GM04504 (cell line): Measurements from ENCODE around the gene GPAM.
"Not testable (repeated sequence)": the region's sequence is repeated elsewhere in the genome, so short reads cannot be mapped to it uniquely, and the experiment has no call there.

Experiments
- DNase-seq: peaks from one replicate; pipeline ENCODE4 v3.0.0-alpha.2; 2012; ENCODE audit warnings: low read depth

The GPAM gene

DNA sequence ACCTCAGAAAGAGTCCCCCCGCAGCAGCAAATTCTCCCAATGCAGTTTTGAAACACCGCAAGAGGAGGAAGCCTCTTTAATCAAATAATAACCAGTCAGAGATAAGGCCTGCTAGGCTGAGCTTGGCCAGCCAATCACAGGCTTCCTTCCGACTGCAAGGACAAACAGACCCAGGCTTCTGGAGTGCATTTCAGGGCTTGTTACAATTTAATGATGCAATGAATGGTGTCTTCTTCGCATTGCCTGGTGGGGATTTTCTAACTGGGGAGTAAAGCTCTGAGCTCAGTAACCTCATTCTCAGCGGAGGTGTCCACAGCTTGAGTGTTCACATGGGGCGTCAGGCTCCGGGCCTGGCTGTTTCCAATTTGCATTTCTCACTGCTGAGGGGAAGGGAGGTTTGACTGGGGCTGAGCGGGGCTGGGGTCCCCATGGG, 31.8 kb upstream of the GPAM start:
- DNase-seq, result no peak

DNA sequence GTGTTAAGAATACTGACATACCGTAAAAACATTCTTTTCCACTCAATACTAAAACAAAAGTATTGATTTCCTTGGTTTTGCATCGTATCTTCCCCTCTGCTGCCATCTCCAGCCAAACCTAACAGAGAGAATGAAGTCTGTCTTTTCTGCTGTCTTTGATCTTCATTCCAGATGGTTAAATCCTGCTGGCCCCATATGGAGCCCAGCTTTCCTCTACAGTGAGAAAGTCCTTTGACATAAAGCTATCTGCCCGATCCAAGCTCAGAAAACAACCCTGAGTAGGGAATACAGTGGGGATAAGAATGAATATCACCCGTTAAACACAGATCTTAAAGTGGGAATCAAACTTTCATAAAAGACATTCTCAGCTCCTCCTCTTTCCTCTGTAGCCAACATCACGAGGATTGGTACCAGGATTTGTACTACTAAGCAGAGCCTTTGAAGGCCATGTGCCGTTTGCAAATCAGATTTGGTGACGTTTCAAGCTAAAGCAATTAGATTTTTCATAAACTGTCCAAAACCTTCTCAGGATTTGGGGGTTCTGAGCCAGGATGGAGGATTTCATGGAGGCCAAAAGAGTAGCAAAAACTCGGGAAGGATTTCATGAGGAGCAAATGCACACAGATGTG, 30.8 kb upstream of the GPAM start:
- DNase-seq, result no peak

DNA sequence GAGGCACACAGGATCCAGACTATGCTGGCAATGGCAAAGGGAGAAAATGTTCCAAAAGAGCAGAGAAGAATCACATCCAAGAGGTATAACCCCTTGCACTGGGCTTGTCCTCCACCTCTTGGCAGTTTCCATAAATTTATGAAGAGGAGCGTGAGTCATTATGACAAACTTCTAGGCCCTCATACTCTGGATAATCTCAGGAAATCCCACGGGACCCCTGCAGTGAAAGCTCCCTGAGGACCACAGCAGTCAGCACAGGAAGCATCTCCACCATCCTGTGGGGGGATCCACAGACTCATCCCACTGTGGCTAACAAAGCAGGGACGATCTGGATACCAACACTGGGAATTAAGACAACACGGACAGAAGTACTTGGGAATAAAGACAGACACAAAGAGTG, 30.3 kb upstream of the GPAM start:
- no peak for DNase-seq

DNA sequence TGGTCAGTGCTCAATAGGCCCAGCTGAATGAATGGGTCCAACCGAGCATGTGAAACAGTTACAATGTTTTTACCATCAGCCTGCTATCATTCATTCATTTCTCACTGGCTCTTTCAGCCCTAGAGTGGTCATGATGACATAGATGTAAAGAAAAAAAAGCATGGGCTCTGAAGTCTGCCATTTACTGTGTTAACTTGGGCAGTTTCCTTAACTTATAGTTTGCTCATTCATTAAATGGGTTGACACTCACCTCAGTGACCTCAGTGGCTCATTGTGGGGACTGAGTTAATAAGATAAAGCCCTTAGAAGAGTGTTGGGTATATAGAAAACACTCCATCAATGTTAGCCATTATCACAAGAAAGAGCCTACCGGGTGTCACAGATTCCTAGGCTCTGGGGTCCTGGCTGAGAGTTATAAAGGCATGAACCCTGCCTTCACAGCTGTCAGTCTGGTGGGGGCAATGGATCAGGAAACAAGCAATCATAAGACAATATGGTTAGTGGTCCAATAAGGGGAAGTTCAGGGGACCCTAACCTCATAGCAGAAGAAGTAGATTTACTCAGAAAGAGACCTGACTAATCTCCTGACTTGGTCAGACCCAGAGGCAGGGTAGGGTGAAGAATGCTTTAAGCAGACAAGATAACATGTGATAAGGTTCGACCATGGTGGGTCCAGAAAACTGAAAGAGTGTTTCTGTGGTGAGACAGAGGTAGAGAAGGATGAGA, 29.7 kb upstream of the GPAM start:
- no peak for DNase-seq

DNA sequence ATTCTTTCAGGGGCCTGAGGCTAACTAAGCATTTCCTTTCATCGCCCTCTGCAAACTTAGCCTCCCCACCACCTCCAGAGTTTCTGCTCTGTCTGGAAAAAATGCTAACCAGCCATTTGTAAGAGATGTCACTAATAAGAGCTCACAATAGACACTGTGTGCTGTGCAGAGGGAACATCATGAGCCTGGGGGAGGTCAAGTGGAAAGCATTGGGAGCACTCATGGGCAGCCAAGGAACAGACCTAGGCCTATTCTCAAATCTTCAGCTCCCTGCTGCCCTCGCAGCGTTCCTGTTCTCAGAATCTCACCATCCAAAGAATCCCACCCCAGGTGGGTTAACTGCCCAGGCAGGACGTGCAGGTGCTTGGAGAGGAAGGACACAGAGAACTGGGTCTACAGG, 27.1 kb upstream of the GPAM start:
- DNase-seq, result no peak

DNA sequence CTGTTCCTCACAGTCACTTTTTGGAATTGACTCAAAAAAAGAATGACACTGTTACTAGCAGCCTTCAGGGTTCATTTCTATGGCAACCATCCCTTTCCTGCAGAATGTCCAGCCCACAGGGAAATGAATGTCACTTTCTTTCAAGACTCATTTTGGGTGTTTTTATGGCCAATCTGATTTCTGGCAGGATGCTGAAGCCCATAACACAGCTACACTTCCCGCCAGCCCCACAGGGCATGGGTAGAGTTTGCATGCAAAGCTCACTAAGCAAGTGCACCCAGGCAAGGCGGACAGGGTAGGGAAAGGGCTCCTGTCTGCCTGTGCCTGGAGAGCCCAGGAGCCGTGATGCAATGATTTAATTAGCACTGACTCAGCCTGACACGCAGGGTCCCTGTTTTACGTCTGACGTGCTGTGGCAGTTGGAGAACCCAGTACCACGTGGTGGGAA, 26.1 kb upstream of the GPAM start:
- DNase-seq, result peak; percentile 68

- peak; percentile 58 for DNase-seq
Measured at GRCh38 chr10:112208997-112209396, 25.4 kb upstream of the GPAM start.

- no peak for DNase-seq
Measured at GRCh38 chr10:112208292-112208691, 24.7 kb upstream of the GPAM start.

GRCh38 chr10:112203328-112204076, 19.9 kb upstream of the GPAM start:
- no peak for DNase-seq

DNA sequence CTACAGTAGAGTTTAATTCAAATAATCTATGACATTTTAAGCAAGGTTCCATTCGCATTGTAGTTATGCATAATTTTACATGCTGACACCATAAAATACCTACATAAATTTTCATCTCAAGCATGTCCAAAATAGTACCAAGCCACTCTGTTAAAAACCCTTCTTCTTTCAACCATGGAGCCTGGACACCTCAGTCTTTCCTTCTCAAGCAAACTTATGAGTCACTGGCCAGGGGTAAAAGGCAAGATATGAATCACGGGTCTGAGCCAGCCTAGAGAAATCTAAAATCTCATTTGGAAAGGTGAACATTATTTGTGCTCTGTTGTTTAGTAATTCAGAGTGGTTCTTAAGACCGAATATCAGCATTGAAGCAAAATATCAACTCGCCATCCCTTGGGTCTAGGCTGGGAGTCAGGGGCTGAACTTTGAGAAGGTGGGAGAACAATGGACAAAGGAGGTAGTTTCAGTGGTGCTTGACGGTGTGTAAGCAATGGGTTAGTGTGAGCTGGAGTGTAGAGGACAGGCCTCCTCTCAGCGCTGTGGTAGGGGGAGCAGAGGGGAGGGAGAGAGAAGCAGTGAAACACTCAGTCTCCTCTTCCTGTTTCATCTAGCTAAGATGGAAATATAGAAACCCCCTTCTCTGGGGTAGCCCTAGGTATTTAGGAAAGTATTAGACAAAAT, 19.1 kb upstream of the GPAM start:
- DNase-seq, result no peak

- DNase-seq, result no peak
Measured at GRCh38 chr10:112202076-112202475, 18.5 kb upstream of the GPAM start.

DNA sequence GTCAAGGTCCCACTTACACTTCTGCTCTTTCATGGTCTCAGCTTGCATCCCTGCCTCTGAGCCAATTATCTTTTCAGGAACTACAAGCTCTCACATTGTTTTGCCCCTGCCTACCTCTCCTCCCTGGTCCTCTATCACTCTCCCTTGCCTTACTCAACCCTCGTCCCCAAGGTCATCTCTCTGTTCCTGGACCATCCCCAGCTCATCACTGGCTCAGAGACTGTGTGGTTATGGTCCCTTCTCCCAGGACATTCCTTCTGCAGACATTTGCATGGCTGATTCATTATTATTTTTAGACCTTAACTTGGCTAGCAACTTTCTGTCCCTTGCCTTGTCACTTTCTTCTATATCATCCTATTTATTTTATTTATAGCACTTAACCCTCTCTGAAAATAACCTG, 17.8 kb upstream of the GPAM start:
- DNase-seq, result no peak

- not testable (repeated sequence) for DNase-seq
Measured at GRCh38 chr10:112200259-112200658, 16.7 kb upstream of the GPAM start.

DNA sequence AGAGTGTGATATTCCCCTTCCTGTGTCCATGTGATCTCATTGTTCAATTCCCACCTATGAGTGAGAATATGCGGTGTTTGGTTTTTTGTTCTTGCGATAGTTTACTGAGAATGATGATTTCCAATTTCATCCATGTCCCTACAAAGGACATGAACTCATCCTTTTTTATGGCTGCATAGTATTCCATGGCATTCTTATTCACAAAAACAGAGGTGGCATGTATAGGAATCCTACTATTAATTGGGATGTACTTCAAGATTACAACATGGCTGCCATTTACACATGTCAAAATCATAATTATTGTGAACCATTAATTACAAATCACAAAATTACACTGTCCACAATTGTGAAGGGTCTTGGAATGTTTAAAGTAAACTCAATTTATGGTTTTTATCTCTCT, 14.1 kb upstream of the GPAM start:
- DNase-seq, result not testable (repeated sequence)

- DNase-seq, result no peak
Measured at GRCh38 chr10:112195224-112195623, 11.7 kb upstream of the GPAM start.

- DNase-seq, result no peak
Measured at GRCh38 chr10:112191791-112192190, 8.2 kb upstream of the GPAM start.

- no peak for DNase-seq
Measured at GRCh38 chr10:112191041-112191590, 7.6 kb upstream of the GPAM start.

DNA sequence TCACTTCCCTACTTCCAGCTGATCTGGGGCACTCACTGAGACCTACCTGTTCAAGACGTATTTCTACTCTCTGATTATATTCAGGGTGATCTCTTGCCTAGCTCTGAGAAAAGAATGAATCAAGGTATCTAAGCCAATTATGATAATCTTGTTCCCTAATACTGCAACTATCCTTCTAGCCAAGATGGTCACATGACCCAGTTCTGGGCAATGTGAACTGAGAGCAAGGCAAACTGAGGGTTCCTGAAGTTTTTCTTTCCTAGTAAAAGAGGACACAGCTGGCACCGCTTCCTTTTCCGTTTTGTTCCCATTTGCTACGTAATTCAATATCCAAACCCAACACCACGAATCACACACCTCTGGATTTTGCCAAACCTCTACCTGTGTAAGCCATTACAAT, 5.9 kb upstream of the GPAM start:
- DNase-seq, result no peak

DNA sequence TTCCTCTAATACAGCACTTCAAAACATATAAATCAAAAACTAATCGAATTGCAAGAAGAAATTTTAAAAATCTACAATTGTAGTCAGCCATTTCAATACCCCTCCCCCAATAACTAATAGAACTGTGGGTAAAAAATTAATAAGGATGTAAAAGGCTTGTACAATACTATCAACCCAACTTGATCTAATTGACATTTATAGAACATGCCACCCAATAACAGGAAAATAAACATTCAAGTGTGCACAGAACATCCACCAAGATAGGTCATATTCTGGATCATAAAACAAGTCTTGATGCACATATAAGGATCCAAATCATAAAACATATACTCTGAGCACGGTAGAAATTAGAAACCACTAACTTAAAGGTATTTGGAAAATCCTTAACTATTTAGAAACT, 4.0 kb upstream of the GPAM start:
- DNase-seq, result no peak

- DNase-seq, result no peak
Measured at GRCh38 chr10:112185959-112186358, 2.4 kb upstream of the GPAM start.

GRCh38 chr10:112184379-112184778, 814 bp upstream of the GPAM start:
- DNase-seq, result no peak

DNA sequence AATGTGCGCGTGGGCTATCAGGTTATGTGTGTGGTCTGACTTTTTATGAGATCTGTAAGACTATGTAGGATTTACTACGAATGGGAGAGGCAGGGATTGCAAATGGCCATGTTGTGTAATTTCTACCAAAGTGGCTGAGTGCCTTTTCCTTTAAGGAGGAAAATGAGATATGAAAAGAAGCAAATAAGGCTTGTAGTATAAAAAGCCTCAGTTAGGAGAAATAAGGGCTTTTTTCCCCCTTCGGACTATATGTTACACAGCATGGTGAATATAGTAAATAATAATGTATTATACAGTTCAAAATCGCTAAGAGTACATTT, 447 bp upstream of the GPAM start:
- DNase-seq, result no peak
